Mesothelial cell of epicardium (in vitro differentiated cells): ENCODE results near the gene PCGF2. TPM values are rescaled to one million over a fixed set of nuclear protein-coding genes. Genes with fewer than 3 reads are reported as not detected.
"Not testable (repeated sequence)": the region's sequence is repeated elsewhere in the genome, so short reads cannot be mapped to it uniquely, and the experiment has no call there.

Experiments used
- DNase-seq, 2 experiments: peaks; one replicate each; pipeline ENCODE4 v3.0.0; 2021; ENCODE audit warnings: low spot score in 2 of 2; ENCODE audit not compliant: unreplicated experiment in 2 of 2
- H3K27ac Mint-ChIP-seq: 2 replicates; pipeline ENCODE4 v1.8.0; 2021; ENCODE audit warnings: mixed read lengths
- H3K27me3 Mint-ChIP-seq: 2 replicates; pipeline ENCODE4 v1.8.0; 2021; ENCODE audit warnings: low read depth, mixed read lengths
- H3K36me3 Mint-ChIP-seq: 2 replicates; pipeline ENCODE4 v1.8.0; 2021; ENCODE audit warnings: mixed read lengths
- H3K4me1 Mint-ChIP-seq: 2 replicates; pipeline ENCODE4 v1.8.0; 2021; ENCODE audit warnings: mixed read lengths
- H3K4me3 Mint-ChIP-seq: 2 replicates; pipeline ENCODE4 v1.8.0; 2021; ENCODE audit warnings: mild to moderate bottlenecking, moderate library complexity, mixed read lengths
- H3K9me3 Mint-ChIP-seq: 2 replicates; pipeline ENCODE4 v1.8.0; 2021; ENCODE audit warnings: mixed read lengths
- CTCF ChIP-seq: fragments of 200-600 bp; sonication (generic); IDR thresholded peaks from one replicate; pipeline ENCODE4 v1.5.0; 2021; ENCODE audit warnings: antibody characterized with exemption; ENCODE audit not compliant: unreplicated experiment
- total RNA-seq: library from RNA; stranded (reverse); gene quantifications from 3 replicates; pipeline ENCODE4 v1.2.1, GENCODE V29; 2021

Gene PCGF2
- total RNA-seq, 1 donor from 2014 or later: 83.3 TPM

GRCh38 chr17:38791162-38791561 is 43.0 kb upstream of the PCGF2 start:
- no peak for TF ChIP-seq CTCF
- Mint-ChIP-seq H3K27ac (peak overlapping the region; percentile 23), H3K4me1 (peaks cover 9% of the 10 kb centered on the region), H3K27me3 (no peaks in the 10 kb centered on the region), H3K36me3 (peaks cover 15% of the 10 kb centered on the region), H3K4me3 (no peak overlapping the region), H3K9me3 (no peaks in the 10 kb centered on the region)
- no peak for DNase-seq

GRCh38 chr17:38790148-38790707 is 42.1 kb upstream of the PCGF2 start:
- not testable (repeated sequence) for DNase-seq, H3K9me3 Mint-ChIP-seq, H3K27me3 Mint-ChIP-seq, H3K4me3 Mint-ChIP-seq, H3K4me1 Mint-ChIP-seq
- peaks cover 18% of the 10 kb centered on the region for H3K36me3 Mint-ChIP-seq
- peak overlapping the region; percentile 75 for H3K27ac Mint-ChIP-seq

GRCh38 chr17:38789185-38789584 is 41.0 kb upstream of the PCGF2 start:
- TF ChIP-seq CTCF: no peak
- H3K36me3 Mint-ChIP-seq: peaks cover 19% of the 10 kb centered on the region
- peak overlapping the region; percentile 72 for H3K27ac Mint-ChIP-seq
- no peaks in the 10 kb centered on the region for H3K27me3 Mint-ChIP-seq
- H3K4me3 Mint-ChIP-seq: no peak overlapping the region
- no peak for DNase-seq
- H3K4me1 Mint-ChIP-seq: peaks cover 9% of the 10 kb centered on the region
- H3K9me3 Mint-ChIP-seq: no peaks in the 10 kb centered on the region

- not testable (repeated sequence) for H3K4me1 Mint-ChIP-seq, H3K4me3 Mint-ChIP-seq, H3K27ac Mint-ChIP-seq, H3K9me3 Mint-ChIP-seq, DNase-seq, H3K27me3 Mint-ChIP-seq
- peaks cover 19% of the 10 kb centered on the region for H3K36me3 Mint-ChIP-seq
These were observed 39.9 kb upstream of the PCGF2 start for GRCh38 chr17:38787999-38788398.

GRCh38 chr17:38786372-38786771 is 38.2 kb upstream of the PCGF2 start:
- H3K4me3 Mint-ChIP-seq: no peak overlapping the region
- H3K4me1 Mint-ChIP-seq: peaks cover 9% of the 10 kb centered on the region

GRCh38 chr17:38783227-38783626 is 35.1 kb upstream of the PCGF2 start:
- H3K36me3 Mint-ChIP-seq: peaks cover 31% of the 10 kb centered on the region

More at GRCh38 chr17:38786372-38786771, 38.2 kb upstream of the PCGF2 start:
- Mint-ChIP-seq H3K27me3 (no peaks in the 10 kb centered on the region), H3K36me3 (peaks cover 13% of the 10 kb centered on the region), H3K9me3 (no peaks in the 10 kb centered on the region), H3K27ac (no peak overlapping the region)
- TF ChIP-seq CTCF: no peak
- DNase-seq: no peak

More at GRCh38 chr17:38783227-38783626, 35.1 kb upstream of the PCGF2 start:
- H3K27me3 Mint-ChIP-seq: no peaks in the 10 kb centered on the region
- TF ChIP-seq CTCF: no peak
- H3K9me3 Mint-ChIP-seq: no peaks in the 10 kb centered on the region
- H3K4me1 Mint-ChIP-seq: no peaks in the 10 kb centered on the region
- H3K27ac Mint-ChIP-seq: no peak overlapping the region
- H3K4me3 Mint-ChIP-seq: no peak overlapping the region
- no peak for DNase-seq
